HG02840 (cell line): ENCODE data around the gene LMLN.
"Not testable (repeated sequence)": the region's sequence is repeated elsewhere in the genome, so short reads cannot be mapped to it uniquely, and the experiment has no call there.

ENCODE experiments used
- ATAC-seq: cut with Tn5 transposase; IDR thresholded peaks from one replicate; pipeline ENCODE4 v1.9.1; 2021; ENCODE audit warnings: mild to moderate bottlenecking, moderate library complexity, moderate number of reproducible peaks; ENCODE audit not compliant: unreplicated experiment, low FRiP score

LMLN gene

DNA sequence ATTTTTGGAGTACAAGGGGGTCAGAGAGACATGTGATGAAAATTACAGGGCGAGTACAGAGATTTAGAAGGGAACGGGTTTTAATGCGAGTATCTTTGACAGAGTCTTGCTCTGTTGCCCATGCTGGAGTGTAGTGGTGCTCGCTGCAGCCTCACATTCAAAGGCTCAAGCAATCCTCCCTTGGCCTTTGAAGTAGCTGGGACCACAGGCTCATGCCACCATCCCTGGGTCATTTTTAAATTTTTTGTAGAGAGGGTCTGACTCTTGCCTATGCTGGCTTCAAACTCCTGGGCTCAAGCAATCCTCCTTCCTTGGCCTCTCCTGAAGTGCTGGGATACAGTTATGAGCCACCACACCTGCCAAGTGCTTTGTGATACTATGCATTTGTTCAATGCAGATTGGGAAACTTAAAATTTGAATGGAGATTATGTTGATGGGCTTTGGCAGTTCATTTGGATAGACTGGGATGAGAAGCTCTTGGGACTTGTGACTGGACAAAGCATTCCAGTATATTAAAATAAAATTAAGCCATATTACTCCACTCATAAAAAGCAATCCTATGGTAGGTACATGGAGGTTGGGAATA, 4.0 kb upstream of the LMLN start:
- no peak for ATAC-seq

- ATAC-seq = no peak
Observed at GRCh38 chr3:197956626-197956988, 3.4 kb upstream of the LMLN start.

DNA sequence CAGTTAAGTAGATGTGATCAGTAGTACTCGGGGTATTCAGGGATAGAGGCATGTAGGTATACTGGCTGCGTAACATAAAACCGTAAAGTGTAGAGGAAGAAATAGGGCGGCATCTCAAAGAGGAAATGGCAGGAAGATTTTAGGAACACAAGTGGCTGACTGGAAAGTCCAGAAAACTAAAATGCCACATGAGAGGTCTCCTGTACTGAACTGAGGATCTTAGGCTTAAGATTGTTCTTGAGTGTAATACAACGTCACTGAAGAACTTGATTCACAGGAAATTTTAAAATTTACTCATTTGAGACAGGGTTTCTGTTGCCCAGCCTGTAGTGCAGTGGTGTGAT, 2.3 kb upstream of the LMLN start:
- no peak for ATAC-seq

DNA sequence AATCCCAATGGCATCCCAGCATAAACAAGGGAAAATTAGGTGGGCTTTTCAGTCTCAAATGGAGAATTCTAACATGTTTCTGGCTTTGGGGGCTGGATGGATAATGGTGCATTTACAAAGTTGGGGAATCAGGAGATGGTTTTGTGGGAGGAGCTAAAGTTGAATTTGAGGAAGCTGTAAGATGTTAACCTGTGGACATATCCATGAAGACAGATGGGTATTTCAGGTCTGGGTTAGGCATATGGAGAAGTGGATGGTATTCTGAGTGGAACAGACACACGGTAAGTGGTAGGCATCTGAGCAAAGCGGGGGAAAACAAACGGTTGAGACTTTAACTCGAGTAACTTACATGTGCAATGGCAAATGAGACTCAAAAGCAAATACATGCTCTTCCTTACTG, 1.7 kb upstream of the LMLN start:
- no peak for ATAC-seq

DNA sequence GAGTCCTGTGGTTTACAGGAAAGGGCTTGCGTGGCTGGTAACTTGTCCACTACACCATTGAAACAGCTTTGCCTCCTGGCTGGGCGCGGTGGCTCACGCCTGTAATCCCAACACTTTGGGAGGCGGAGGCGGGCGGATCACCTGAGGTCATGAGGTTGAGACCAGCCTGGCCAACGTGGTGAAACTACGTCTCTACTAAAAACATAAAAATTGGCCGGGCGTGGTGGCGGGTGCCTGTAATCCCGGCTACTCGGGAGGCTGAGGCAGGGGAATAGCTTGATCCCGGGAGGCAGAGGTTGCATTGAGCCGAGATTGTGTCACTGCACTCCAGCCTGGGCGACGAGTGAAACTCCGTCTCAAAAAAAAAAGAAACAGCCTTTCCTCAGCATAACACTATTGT, 1.2 kb upstream of the LMLN start:
- not testable (repeated sequence) for ATAC-seq

GRCh38 chr3:197959500-197959890, 522 bp upstream of the LMLN start:
- no peak for ATAC-seq

GRCh38 chr3:197960694-197961581, 921 bp downstream of the LMLN start:
- ATAC-seq = no peak

DNA sequence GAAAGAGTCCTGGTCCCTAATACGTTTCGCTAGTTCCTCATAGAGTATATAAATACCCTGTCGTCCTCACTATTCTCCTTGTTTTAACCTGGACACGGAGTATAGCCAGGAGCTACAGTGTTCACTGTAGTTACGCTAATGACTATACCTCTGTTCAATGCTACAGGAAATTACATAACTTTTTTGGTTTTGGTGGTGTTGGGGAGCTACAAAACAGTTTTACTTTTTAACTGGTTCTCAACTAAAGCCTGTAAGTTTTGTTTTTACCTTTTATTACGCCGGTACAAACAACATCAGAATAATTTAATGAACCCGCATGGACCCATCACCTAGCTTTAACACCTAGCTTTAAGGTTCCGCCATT, 1.5 kb downstream of the LMLN start:
- ATAC-seq = no peak

- ATAC-seq = no peak
Observed at GRCh38 chr3:197963019-197963637, 3.1 kb downstream of the LMLN start.

DNA sequence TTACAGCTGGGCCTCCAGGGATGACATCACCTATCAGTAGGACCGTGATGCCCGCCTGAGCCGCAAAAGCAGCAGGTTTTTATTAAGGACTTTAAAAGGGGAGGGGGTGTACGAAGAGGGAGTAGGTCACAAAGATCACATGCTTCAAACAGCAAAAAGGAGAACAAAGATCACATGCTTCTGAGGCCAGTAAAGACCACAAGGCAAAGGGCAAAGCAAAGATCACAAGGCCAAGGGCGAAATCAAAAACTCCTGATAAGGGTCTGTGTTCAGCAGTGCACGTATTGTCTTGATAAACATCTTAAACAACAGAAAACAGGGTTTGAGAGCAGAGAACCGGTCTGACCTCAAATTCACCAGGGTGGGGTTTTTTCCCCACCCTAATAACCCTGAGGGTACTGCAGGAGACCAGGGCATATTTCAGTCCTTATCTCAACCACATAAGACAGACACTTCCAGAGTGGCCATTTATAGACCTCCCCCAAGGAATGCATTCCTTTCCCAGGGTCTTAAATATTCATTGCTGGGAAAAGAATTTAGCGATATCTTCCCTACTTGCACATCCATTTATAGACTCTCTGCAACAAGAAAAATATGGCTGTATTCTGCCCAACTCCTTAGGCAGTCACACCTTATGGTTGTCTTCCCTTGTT, 7.4 kb downstream of the LMLN start:
- ATAC-seq = not testable (repeated sequence)

DNA sequence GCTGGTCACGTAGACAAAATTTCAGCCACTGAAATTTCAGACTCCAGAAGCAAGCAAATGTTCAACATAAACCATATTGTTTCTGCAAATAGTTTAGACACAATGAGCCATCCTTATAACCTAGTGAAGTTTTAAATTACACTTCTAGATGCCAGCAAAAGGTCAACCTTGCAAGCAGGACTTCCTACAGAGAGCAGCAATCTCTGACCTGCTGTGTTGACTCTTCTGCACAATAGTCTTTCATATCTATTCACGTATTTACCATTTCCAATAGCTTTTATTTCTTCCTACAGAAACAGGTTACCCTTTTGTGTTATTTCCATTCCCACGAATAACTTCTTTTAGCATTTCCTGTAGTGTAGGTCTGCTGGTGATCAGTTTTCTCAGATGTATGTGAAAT, 10.6 kb downstream of the LMLN start:
- ATAC-seq = no peak

GRCh38 chr3:197974016-197974415, 14.0 kb downstream of the LMLN start:
- no peak for ATAC-seq

- ATAC-seq = no peak
Observed at GRCh38 chr3:197975311-197975710, 15.3 kb downstream of the LMLN start.

GRCh38 chr3:197983076-197983475, 23.1 kb downstream of the LMLN start:
- ATAC-seq = no peak

DNA sequence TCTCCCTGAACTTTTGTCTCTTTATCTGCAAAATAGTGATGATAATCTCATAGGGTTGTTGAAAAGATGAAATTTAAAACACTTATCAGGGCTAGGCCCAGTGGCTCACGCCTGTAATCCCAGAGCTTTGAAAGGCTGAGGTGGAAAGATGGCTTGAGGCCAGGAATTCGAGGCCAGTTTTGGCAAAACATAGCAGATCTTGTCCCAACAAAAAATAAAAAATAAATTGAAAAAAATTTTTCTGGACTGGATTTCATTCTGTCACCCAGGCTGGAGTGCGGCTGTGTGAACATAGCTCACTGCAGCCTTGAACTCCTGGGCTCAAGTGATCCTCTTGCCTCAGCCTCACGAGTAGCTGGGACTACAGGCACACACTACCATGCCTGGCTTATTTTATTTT, 29.6 kb downstream of the LMLN start:
- no peak for ATAC-seq

GRCh38 chr3:197994736-197995135, 34.7 kb downstream of the LMLN start:
- no peak for ATAC-seq

GRCh38 chr3:197996855-197997254, 36.8 kb downstream of the LMLN start:
- ATAC-seq = no peak

DNA sequence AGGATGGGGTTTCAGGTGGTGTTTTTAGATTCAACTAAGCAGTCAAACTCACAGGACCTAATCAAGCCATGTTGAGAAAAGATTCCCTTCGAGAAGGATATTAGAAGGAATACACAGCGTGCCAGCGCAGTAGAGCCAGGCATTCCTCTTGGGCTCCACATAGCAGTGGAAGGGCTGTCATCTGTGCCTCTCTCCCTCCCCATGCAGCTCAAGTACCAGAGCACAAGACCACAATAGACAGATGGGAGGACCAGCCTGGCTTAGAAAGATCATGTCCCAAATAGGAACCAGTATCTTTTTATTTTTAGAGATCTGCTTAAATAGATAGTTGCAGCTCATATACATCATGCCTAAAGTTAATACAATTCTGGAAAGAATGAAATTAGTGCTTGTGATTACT, 37.9 kb downstream of the LMLN start:
- ATAC-seq = no peak

GRCh38 chr3:198017090-198017489, 57.1 kb downstream of the LMLN start:
- no peak for ATAC-seq

DNA sequence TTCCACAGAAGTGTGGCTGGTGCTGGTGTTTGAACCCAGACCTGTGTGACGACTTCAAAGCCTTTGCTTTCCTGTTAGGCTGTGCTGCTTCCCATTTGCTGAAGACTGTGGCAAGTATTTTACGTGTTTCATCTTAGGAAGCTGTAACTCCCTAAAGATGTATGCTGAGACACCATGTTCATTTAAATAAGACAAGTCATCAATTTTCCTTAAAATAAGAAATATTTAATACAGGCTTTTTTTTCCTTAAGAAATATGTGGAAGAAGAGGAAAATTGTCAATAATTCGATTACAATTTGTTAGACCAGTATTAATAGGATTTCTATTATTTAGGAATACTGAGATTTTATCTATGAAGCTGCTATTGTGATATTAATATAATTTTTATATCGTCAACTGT, 58.4 kb downstream of the LMLN start:
- ATAC-seq = no peak

- no peak for ATAC-seq
Observed at GRCh38 chr3:198019115-198019514, 59.1 kb downstream of the LMLN start.
